GM21381 (cell line): Measurements from ENCODE around the gene DOCK2.
"Not testable (repeated sequence)": the region's sequence is repeated elsewhere in the genome, so short reads cannot be mapped to it uniquely, and the experiment has no call there.

ENCODE experiments used
- ATAC-seq: cut with Tn5 transposase; IDR thresholded peaks from one replicate; pipeline ENCODE4 v1.9.1; 2021; ENCODE audit warnings: mild to moderate bottlenecking, moderate library complexity; ENCODE audit not compliant: unreplicated experiment

DOCK2 gene

DNA sequence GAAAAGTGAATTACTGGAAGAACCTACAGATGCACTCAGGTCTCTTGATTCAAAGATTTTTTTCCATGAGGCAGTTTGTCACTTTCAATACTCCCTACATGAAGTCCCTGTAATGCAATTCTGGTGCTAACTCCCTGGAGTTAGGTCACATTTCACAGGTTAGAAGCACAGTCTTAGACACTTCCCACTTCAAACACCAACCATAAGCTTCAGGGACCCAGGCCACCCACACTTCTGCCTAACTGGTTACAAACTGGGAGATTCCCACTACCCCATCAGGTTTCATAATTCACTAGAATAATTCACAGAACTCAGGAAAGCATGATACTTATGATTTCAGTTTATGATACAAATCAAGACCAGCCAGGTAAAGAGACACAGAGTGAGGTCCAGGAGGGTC, 439.7 kb downstream of the DOCK2 start:
- ATAC-seq: no peak

GRCh38 chr5:170077526-170077925, 440.5 kb downstream of the DOCK2 start:
- ATAC-seq: no peak

DNA sequence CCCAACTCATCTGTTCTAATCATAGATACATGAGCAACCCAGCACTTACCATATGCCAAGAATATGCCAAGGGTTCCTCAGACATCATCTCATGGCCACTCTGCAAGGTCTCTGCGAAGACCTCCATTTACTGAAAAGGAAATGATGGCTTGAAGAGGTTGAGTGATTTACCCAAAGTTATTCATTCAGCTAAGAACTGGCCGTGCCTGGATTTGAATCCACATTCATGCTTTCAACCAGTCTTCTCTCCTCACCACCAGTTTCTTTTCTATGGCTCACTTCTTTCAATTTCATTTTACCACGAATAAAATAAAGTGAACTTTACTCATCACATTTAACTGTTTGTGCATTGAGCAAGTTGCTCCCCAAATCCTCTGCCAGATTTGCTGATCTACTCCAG, 441.4 kb downstream of the DOCK2 start:
- no peak for ATAC-seq

- no peak for ATAC-seq
Measured at GRCh38 chr5:170078931-170079330, 441.9 kb downstream of the DOCK2 start.

GRCh38 chr5:170080217-170080616, 443.1 kb downstream of the DOCK2 start:
- ATAC-seq: no peak

DNA sequence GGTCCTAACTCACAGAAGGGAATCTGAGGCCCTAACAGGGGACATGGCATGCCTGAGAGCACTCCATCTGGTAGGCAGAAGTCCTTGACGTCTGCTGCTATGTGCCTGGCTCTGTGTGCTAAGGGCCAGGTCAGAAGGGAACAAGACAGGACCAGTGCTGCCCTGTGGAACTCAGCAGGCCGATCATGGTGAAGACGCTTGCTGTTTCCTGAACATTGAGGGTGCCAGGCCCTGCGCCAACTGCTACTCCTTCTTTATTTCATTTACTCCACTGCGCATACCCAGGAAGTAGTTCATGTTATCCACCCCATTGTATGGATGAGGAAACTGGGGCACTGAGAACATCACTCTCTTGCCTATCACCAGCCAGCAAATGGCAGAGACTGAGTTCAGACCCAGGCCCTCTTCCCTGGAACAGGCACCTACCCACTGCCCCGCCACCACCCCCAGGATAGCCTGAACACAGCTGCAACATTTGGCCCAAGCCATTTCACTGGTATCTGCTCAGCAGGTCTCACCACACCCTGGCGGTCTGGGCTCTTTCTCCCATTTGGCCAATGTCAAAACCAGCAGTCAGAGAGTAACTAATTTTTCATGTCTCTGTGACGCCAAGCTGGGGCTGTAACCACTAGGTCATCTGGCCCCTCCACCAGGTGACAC, 443.8 kb downstream of the DOCK2 start:
- no peak for ATAC-seq

GRCh38 chr5:170081616-170082015, 444.5 kb downstream of the DOCK2 start:
- no peak for ATAC-seq

- no peak for ATAC-seq
Measured at GRCh38 chr5:170082701-170083100, 445.6 kb downstream of the DOCK2 start.

DNA sequence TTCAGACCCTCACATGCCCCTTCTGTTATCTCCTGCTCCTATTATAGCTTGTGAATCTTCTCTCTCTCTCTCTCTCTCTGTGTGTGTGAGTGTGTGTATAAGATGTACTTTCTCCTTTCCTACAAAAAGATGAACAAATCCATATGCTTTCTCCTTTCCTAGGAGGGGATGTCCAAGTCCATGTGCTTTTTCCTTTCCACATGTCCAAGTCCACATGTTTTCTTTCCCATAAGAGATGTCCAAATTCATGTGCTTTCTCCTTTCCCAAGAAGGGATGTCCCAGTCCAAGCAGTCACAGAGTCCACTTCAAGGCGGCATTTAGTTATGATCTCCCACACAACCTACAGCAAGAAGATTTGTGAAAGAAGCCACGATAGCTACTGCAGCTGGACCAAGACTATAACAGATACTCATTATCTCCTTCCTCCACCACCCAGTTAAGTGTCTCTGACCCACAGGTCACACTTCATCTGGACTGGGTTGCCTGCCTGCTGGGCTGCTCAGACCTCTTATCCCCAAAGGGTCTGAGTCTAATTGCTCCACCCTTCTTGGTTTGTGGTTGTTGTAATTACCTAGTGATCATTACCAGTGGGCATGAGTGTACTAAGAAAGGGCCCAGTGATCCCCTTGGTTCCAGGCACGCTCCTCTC, 450.2 kb downstream of the DOCK2 start:
- ATAC-seq: no peak

GRCh38 chr5:170092455-170093101, 455.5 kb downstream of the DOCK2 start:
- no peak for ATAC-seq

DNA sequence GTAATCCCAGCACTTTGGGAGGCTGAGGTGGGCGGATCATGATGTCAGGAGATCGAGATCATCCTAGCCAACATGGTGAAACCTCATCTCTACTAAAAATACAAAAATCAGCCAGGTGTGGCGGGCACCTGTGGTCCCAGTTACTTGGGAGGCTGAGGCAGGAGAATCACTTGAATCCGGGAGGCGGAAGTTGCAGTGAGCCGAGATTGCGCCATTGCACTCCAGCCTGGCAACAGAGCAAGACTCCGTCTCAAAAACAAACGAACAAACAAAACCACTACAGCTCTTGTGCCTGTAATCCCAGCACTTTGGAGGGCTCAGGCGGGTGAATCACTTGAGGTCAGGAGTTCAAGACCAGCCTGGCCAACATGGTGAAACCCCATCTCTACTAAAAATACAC, 457.3 kb downstream of the DOCK2 start:
- ATAC-seq: not testable (repeated sequence)

DNA sequence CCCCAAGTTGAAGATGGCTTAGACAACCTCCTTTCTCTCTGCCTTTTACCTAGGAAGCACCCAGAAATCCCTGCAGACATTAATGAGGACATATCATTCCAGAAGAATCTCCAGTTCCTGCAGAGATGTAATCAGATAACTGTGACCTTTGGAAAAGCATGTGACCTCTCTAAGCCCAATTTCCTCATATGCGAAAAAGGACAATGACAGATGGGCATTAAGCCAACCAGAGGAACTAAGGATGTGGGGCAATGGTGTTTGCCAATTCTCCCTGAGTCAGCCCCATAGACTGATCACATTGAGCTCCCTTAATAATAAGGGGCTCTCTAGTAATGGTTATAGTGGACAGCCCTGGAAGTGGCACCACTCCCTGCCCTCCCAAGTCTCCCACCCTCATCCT, 458.6 kb downstream of the DOCK2 start:
- no peak for ATAC-seq

DNA sequence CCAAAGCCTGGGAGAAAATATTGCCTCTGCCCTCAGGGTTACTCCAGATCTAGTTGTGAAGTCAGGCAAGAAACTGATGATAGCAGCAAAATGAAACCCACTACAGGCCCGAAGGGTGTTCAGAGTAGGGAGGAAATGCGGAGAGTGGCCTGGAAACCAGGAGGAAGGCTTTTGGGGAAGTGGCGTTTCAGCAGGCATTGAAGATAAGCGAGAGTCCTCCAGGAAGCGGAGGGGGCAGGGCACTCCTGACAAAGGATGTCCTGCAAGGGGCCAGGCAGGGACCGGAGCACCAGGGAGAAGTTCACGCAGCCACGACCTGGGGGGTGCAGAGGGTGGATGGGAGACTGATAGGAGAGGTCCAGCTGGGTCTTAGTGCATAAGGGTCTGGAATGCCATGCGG, 460.9 kb downstream of the DOCK2 start:
- ATAC-seq: no peak

DNA sequence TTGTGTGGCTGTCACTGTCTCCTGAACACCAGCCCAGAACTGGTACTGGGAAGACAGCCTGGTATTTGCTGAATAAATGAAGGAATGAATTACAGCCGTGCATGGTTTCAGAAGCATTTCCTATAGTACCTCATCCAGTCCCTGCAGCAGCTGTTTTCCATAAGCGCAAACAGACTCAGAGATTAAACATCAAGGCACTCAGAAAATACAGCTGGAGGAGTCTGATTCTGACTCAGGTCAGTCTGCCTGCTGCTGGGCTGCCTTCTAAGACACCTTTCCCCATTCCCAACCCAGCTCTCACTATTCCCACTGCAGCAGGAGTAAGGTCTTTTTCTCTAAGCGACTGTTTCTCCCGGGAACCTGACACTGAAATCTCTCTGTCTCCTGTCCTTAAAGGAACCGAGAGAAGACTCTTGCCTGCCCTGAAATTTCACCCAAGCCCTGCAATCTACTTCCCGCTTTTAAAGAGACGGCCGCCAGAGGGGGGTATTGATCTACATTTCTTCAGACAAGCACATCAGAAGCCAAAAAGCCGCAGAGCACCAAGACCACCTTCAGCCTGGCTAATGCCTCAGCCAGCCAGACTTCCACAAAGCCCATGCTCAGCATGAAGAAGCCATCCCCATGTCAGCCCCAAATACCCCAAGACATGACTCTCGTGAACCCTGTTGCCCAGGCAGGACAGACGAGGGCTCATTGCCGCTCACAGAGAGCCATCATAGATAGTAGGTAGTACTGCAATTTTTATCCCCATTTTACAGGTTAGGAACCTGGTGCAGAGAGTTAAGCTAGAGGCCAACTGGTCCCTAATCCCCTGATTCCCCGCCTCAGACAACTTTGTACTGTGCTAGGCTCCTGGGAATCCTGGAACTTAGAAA, 463.2 kb downstream of the DOCK2 start:
- ATAC-seq: no peak

GRCh38 chr5:170103447-170103846, 466.4 kb downstream of the DOCK2 start:
- ATAC-seq: no peak

- no peak for ATAC-seq
Measured at GRCh38 chr5:170104299-170104698, 467.2 kb downstream of the DOCK2 start.

GRCh38 chr5:170104710-170105109, 467.6 kb downstream of the DOCK2 start:
- no peak for ATAC-seq

DNA sequence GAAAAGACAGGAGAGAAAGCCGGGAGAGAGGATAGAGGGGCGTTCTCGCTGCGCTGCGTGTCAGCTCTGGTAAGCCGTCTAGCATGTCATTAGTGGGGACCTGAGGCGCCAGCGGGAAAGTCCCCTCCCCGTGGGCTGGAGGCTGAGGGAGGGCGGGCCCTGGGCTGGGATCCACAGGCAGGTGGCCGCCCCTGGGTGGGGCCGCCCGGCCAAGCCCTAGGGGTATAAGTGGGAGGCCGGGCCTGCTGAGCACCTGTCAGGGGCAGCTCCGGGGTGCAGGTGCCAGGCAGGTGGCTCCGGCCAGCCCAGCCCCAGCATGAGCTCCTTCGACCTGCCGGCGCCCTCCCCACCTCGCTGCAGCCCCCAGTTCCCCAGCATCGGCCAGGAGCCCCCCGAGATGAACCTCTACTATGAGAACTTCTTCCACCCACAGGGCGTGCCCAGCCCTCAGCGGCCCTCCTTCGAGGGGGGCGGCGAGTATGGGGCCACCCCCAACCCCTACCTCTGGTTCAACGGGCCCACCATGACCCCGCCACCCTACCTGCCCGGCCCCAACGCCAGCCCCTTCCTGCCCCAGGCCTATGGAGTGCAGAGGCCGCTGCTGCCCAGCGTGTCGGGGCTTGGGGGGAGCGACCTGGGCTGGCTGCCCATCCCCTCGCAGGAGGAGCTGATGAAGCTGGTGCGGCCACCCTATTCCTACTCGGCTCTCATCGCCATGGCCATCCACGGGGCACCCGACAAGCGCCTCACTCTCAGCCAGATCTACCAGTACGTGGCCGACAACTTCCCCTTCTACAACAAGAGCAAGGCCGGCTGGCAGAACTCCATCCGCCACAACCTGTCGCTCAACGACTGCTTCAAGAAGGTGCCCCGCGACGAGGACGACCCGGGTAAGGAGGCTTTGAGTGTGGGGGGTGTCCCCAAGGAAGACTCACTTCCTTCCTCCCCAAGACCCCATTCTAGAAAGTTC, 468.9 kb downstream of the DOCK2 start, which contains the start of gene FOXI1:
Gene FOXI1 (plus strand): TSS at position 256 of the 970 bp plus-strand sequence. CDS start 61 bp downstream, at position 317.
- no peak for ATAC-seq

- no peak for ATAC-seq
Measured at GRCh38 chr5:170107674-170108073, 470.6 kb downstream of the DOCK2 start.

DNA sequence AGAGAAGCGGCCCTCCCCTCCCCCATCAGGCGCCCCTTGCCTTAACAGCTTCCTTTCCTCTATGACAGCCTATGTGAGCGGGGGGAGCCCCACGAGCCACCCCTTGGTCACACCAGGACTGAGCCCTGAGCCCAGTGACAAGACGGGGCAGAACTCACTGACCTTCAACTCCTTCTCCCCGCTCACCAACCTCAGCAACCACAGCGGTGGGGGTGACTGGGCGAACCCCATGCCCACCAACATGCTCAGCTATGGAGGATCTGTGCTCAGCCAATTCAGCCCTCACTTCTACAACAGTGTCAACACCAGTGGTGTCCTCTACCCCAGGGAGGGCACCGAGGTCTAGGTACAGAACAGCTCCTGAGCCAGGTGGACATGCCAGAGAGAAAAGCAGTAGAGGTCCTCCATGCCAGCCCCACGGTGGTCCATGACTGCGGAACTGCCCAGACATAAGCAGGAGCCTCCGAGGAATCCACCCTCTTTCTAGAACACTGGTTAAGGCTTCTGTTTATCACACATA, 471.3 kb downstream of the DOCK2 start:
- no peak for ATAC-seq
